Neutrophil (primary cell): ENCODE results near the gene DHX36.

Experiments
- H3K27ac ChIP-seq: fragments of 200-600 bp; sonication (generic); 2 replicates; pipeline ENCODE4 v1.5.1; 2016; ENCODE audit warnings: mild to moderate bottlenecking, moderate library complexity
- H3K27me3 ChIP-seq: fragments of 200-600 bp; sonication (generic); 2 replicates; pipeline ENCODE4 v1.6.0; 2016; ENCODE audit warnings: mild to moderate bottlenecking
- H3K36me3 ChIP-seq: fragments of 200-600 bp; sonication (generic); 2 replicates; pipeline ENCODE4 v1.5.1; 2017
- H3K4me1 ChIP-seq, 2 experiments: fragments of 200-600 bp in 1 of 2; sonication (generic) in 1 of 2; 1 replicate in 1 of 2; 2 replicates in 1 of 2; pipeline versions ENCODE4 v1.5.1 to v1.6.1; 2013 to 2016; ENCODE audit warnings: low read depth in 1 of 2, low read length in 1 of 2, mild to moderate bottlenecking in 1 of 2, moderate library complexity in 1 of 2; ENCODE audit not compliant: control insufficient read depth in 1 of 2, insufficient read depth in 1 of 2
- H3K4me3 ChIP-seq, 2 experiments: fragments of 200-600 bp in 1 of 2; sonication (generic) in 1 of 2; 1 replicate in 1 of 2; 2 replicates in 1 of 2; pipeline ENCODE4 v1.5.1; 2013 to 2016; ENCODE audit warnings: low read depth in 1 of 2, low read length in 1 of 2, mild to moderate bottlenecking in 1 of 2, moderate library complexity in 1 of 2
- H3K9me3 ChIP-seq: fragments of 200-600 bp; sonication (generic); 2 replicates; pipeline ENCODE4 v1.5.1; 2016
- TF ChIP-seq, protein P1 (sequence below): fragments of 200-600 bp; sonication (generic); IDR thresholded peaks from 2 replicates; pipeline ENCODE4 v1.5.1; 2016; ENCODE audit warnings: antibody characterized with exemption

Gene DHX36, protein sequence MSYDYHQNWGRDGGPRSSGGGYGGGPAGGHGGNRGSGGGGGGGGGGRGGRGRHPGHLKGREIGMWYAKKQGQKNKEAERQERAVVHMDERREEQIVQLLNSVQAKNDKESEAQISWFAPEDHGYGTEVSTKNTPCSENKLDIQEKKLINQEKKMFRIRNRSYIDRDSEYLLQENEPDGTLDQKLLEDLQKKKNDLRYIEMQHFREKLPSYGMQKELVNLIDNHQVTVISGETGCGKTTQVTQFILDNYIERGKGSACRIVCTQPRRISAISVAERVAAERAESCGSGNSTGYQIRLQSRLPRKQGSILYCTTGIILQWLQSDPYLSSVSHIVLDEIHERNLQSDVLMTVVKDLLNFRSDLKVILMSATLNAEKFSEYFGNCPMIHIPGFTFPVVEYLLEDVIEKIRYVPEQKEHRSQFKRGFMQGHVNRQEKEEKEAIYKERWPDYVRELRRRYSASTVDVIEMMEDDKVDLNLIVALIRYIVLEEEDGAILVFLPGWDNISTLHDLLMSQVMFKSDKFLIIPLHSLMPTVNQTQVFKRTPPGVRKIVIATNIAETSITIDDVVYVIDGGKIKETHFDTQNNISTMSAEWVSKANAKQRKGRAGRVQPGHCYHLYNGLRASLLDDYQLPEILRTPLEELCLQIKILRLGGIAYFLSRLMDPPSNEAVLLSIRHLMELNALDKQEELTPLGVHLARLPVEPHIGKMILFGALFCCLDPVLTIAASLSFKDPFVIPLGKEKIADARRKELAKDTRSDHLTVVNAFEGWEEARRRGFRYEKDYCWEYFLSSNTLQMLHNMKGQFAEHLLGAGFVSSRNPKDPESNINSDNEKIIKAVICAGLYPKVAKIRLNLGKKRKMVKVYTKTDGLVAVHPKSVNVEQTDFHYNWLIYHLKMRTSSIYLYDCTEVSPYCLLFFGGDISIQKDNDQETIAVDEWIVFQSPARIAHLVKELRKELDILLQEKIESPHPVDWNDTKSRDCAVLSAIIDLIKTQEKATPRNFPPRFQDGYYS

DNA sequence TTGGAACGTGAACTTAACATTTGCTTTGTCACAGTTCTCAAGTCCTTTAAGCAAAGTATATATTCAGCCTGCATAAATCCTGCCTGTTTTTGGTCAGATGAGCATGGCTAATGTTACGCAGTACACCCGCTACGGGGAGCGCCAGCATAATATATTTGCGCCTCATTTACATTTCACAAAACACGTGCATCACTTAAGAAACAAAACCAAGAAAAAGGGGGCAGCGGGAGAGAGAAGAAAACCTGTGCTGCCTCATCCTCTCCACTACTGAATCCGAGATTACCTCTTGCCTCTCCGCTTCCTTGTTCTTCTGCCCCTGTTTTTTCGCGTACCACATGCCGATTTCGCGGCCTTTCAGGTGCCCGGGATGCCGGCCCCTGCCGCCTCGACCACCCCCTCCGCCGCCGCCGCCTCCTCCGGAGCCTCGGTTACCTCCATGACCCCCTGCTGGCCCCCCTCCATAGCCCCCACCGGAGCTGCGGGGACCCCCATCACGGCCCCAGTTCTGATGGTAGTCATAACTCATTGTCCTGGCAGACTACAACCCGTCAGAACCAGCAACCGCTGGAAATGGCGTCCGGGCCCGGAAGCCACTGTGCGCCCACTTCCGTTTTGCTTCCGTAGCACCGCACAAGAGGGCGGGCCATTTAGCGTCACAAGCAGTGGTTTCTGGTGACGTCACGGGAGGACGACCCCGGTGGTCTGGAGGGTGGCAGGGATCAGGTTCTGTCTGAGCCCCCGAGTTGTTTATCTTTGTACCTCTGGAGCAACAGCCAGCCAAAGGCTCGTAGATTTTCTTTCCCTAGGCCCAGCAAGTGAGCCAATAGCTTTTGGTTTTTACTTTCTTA is at the start of gene DHX36:
Gene DHX36, minus strand, starts transcription at position 597 of the 848 bp plus-strand sequence. Its CDS starts 71 bp downstream, at position 526.
- Histone ChIP-seq H3K4me3 (peak within 1 kb of the TSS; percentile 55 to 70), H3K36me3 (no peaks in the 10 kb centered on the region), H3K27me3 (no peaks in the 10 kb centered on the region), H3K9me3 (no peaks in the 10 kb centered on the region), H3K4me1 (peaks cover 17 to 21% of the 10 kb centered on the region in 2 experiments), H3K27ac (peak within 1 kb of the TSS; percentile 90)
- TF ChIP-seq, protein P1, sequence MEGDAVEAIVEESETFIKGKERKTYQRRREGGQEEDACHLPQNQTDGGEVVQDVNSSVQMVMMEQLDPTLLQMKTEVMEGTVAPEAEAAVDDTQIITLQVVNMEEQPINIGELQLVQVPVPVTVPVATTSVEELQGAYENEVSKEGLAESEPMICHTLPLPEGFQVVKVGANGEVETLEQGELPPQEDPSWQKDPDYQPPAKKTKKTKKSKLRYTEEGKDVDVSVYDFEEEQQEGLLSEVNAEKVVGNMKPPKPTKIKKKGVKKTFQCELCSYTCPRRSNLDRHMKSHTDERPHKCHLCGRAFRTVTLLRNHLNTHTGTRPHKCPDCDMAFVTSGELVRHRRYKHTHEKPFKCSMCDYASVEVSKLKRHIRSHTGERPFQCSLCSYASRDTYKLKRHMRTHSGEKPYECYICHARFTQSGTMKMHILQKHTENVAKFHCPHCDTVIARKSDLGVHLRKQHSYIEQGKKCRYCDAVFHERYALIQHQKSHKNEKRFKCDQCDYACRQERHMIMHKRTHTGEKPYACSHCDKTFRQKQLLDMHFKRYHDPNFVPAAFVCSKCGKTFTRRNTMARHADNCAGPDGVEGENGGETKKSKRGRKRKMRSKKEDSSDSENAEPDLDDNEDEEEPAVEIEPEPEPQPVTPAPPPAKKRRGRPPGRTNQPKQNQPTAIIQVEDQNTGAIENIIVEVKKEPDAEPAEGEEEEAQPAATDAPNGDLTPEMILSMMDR, result no peak

DNA sequence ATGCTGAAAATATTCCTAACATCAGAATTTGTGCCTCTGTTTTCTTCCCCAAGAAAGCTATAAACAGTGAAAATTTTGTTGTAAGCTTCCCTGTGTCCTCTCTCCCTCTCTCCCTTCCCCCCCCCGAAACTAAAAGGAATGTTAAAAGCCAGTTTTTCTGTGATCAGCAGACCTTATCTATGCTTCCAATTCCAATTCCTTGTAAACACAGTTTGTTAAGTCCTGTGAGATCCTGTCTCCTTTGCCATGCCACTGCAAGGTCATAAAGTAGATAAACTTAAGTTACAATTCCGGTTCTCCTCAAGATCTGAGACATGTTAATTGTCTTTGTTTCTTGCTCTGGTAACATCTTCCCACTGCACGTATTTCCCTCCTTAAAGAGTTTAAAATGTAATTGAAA is 42.9 kb upstream of the DHX36 start:
- H3K4me1 ChIP-seq, result no peaks in the 10 kb centered on the region
- H3K27me3 ChIP-seq, result no peaks in the 10 kb centered on the region
- H3K36me3 ChIP-seq, result no peaks in the 10 kb centered on the region
- H3K4me3 ChIP-seq, result no peak overlapping the region
- no peaks in the 10 kb centered on the region for H3K9me3 ChIP-seq
- TF ChIP-seq, protein P1, result no peak
- H3K27ac ChIP-seq, result no peak overlapping the region

DNA sequence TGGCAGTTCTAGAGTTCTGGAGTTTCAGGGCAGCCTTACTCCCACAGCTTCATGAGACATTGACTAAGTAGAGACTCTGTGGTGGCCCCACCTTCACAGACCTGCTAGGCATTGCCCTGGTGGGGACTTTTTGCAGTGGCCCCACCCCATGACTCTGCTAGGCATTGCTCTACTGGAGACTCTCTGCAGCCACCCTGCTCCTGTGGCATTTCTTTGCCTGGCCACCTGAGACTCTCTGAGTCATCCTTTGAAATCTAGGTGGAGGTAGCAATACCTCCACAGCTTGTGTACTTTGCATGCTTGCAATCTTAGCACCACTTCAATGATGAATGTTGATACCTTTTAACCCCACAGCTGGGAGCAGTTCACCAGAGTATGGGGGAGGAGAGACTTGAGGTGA is 40.6 kb upstream of the DHX36 start:
- Histone ChIP-seq H3K4me1 (no peaks in the 10 kb centered on the region), H3K9me3 (no peaks in the 10 kb centered on the region), H3K27me3 (no peaks in the 10 kb centered on the region), H3K27ac (no peak overlapping the region), H3K4me3 (no peak overlapping the region), H3K36me3 (no peaks in the 10 kb centered on the region)
- TF ChIP-seq, protein P1, result no peak

DNA sequence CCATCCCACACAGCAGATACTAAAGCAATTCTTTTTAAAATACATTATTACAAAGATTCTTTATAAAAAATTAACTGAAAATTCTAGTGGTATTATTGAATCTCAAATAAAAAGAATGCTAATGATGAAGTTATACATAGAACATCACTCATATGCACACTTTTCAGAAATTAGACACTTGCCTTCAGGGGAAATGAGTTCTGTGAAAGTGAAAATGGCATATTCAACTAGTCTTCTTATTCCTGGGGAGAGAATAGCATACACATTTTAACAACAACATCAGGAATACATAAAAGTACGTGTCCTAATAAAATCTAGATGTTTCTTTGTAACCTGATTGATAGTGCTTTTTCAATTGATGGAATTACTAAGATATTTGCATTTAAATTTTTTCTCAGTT is 36.8 kb upstream of the DHX36 start:
- Histone ChIP-seq H3K36me3 (no peaks in the 10 kb centered on the region), H3K4me3 (no peak overlapping the region), H3K27ac (no peak overlapping the region), H3K27me3 (no peaks in the 10 kb centered on the region), H3K9me3 (no peaks in the 10 kb centered on the region), H3K4me1 (no peaks in the 10 kb centered on the region)
- TF ChIP-seq, protein P1, result no peak

DNA sequence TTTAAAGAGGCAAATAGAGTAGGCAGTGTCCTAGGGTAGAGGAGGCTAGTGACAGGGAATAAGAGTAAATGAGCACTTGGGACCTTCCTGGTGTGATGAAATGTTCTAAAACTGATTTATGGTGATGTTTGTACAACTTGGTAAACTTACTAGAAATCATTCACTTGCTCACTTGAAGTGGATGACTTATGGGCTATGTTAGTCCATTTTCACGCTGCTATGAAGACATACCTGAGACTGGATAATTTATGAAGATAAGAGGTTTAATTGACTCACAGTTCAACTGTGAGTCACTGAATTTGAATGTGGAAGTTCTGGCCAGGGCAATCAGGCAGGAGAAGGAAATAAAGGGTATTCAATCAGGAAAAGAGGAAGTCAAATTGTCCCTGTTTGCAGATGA is 31.7 kb upstream of the DHX36 start:
- Histone ChIP-seq H3K4me3 (no peak overlapping the region), H3K9me3 (no peaks in the 10 kb centered on the region), H3K4me1 (no peaks in the 10 kb centered on the region), H3K36me3 (no peaks in the 10 kb centered on the region), H3K27ac (no peak overlapping the region), H3K27me3 (no peaks in the 10 kb centered on the region)
- TF ChIP-seq, protein P1, result no peak
